GM12878 (cell line): Measurements from ENCODE around the gene AGTRAP.

ENCODE experiments used
- CBX3 ChIP-seq: fragments of 200-600 bp; sonication (generic); IDR thresholded peaks from 2 replicates; pipeline ENCODE4 v1.6.1; 2016; ENCODE audit warnings: low read depth, borderline replicate concordance
- CREM ChIP-seq: IDR thresholded peaks from 2 replicates; pipeline ENCODE4 v1.6.1; 2014; ENCODE audit warnings: antibody characterized with exemption, low read depth
- FOS ChIP-seq: IDR thresholded peaks from 3 replicates; pipeline ENCODE4 v1.6.1; 2011; ENCODE audit warnings: borderline replicate concordance; ENCODE audit not compliant: insufficient read length; ENCODE audit errors: extremely low read depth
- NFYB ChIP-seq: IDR thresholded peaks from 2 replicates; pipeline ENCODE4 v1.6.1; 2011; ENCODE audit warnings: low read depth, mild to moderate bottlenecking, low read length, improper control_type of control experiment, moderate library complexity; ENCODE audit not compliant: insufficient read depth
- POLR2A ChIP-seq: IDR thresholded peaks from 2 replicates; pipeline ENCODE4 v1.6.1; 2011; ENCODE audit warnings: low read depth, mild to moderate bottlenecking, low read length
- POLR2AphosphoS2 ChIP-seq: IDR thresholded peaks from 2 replicates; pipeline ENCODE4 v1.6.1; 2011; ENCODE audit warnings: low read depth, mild to moderate bottlenecking, low read length, improper control_type of control experiment, moderate library complexity
- POLR2AphosphoS5 ChIP-seq: IDR thresholded peaks from 2 replicates; pipeline ENCODE4 v1.6.1; 2011; ENCODE audit warnings: mild to moderate bottlenecking, low read length, inconsistent platforms
- SREBF2 ChIP-seq: IDR thresholded peaks from 2 replicates; pipeline ENCODE4 v1.6.1; 2012; ENCODE audit warnings: mild to moderate bottlenecking, low read length
- YY1 ChIP-seq: IDR thresholded peaks from 2 replicates; pipeline ENCODE4 v1.6.1; 2011; ENCODE audit warnings: low read depth, mild to moderate bottlenecking, low read length
- TF ChIP-seq, protein P1 (sequence below), 3 experiments: IDR thresholded peaks in 2 of 3; conservative IDR thresholded peaks in 1 of 3; 2 replicates each; pipeline ENCODE4 v1.5.1; 2011; ENCODE audit warnings: low read depth in 3 of 3, low read length in 3 of 3, mild to moderate bottlenecking in 3 of 3, control low read depth in 2 of 3, moderate library complexity in 2 of 3, inconsistent platforms in 1 of 3, mixed read lengths in 1 of 3; ENCODE audit not compliant: control insufficient read depth in 2 of 3, insufficient read depth in 1 of 3; ENCODE audit errors: extremely low read depth in 1 of 3

DNA sequence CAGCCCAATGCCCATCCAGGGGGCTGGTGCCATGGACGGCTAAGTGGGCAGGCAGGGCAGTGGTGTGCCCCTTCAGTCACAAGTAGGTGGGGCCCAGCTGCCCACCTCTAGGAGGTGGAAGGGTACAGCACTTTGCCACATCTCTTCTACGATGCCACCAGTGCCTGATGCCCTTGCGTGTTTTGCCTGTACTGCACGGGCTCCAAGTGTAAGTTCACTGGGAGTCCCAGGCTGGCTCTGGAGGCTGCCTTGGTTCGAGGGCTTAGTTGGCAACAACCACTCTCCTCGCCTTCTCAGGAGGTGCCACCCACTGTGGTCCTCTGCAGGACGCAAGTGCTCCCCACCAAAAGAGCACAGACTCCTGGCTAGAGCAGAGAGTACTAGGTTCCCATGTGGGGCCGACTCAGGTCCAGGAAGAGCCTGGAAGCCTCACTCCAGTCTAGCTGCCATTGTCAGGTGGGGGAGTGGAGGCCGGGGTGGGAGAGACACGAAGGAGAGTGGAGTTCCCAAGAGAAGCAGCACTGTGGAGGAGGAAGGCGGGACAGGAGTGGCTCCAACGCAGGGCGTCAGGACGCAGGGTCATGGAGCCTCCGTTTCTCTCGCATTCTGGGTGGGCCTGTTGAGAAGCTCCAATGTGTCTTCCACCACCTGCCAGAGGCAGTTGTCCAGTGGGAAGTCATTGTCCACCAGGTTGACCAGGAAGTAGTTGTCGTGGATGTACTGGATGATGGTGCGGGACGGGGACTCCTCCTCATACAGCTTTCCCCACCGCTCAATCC lies 54.4 kb downstream of the AGTRAP start:
- TF ChIP-seq, protein P1, sequence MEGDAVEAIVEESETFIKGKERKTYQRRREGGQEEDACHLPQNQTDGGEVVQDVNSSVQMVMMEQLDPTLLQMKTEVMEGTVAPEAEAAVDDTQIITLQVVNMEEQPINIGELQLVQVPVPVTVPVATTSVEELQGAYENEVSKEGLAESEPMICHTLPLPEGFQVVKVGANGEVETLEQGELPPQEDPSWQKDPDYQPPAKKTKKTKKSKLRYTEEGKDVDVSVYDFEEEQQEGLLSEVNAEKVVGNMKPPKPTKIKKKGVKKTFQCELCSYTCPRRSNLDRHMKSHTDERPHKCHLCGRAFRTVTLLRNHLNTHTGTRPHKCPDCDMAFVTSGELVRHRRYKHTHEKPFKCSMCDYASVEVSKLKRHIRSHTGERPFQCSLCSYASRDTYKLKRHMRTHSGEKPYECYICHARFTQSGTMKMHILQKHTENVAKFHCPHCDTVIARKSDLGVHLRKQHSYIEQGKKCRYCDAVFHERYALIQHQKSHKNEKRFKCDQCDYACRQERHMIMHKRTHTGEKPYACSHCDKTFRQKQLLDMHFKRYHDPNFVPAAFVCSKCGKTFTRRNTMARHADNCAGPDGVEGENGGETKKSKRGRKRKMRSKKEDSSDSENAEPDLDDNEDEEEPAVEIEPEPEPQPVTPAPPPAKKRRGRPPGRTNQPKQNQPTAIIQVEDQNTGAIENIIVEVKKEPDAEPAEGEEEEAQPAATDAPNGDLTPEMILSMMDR (IDR thresholded peaks at IDR 0.05 in 2 of 3, conservative IDR thresholded peaks at IDR 0.05 in 1 of 3; ENCODE audit: control insufficient read depth in 2 of 3, extremely low read depth in 1 of 3, insufficient read depth in 1 of 3, low read depth in 3 of 3, low read length in 3 of 3), result no peak
- TF ChIP-seq POLR2A (no peak), NFYB (no peak), CBX3 (no peak), POLR2AphosphoS2 (no peak), FOS (no peak), SREBF2 (no peak), CREM (no peak), POLR2AphosphoS5 (no peak), YY1 (no peak)
